Activated B cell treated with CpG ODN at 0.5 μM for 24 hours (primary cell): ENCODE data around the gene CHST8. TPM values are rescaled to one million over a fixed set of nuclear protein-coding genes. Genes with fewer than 3 reads are reported as not detected.

ENCODE experiments used
- ATAC-seq: fragments of 200-7000 bp; cut with Tn5 transposase; one replicate; pipeline ENCODE4 v1.10.0; 2021; ENCODE audit warnings: low read depth, mild to moderate bottlenecking, moderate library complexity
- CTCF ChIA-PET: fragments of 350-600 bp; sonication (Branson Sonifier 250); formaldehyde crosslinking; loops from one replicate; lab custom pipeline; 2021; ENCODE audit warnings: antibody characterized with exemption; lab: Charles Lee
- POLR2A ChIA-PET: fragments of 350-600 bp; sonication (Branson Sonifier 250); formaldehyde crosslinking; loops from one replicate; lab custom pipeline; 2021; ENCODE audit warnings: antibody characterized with exemption; lab: Charles Lee
- DNase-seq: peaks from one replicate; pipeline ENCODE4 v3.0.0; 2022
- H3K27ac Mint-ChIP-seq: one replicate; pipeline ENCODE4 v1.8.0; 2020; ENCODE audit warnings: mixed read lengths
- H3K27me3 Mint-ChIP-seq: one replicate; pipeline ENCODE4 v1.8.0; 2021; ENCODE audit warnings: mixed read lengths
- H3K36me3 Mint-ChIP-seq: one replicate; pipeline ENCODE4 v1.8.0; 2021; ENCODE audit warnings: low read depth, mixed read lengths
- H3K4me1 Mint-ChIP-seq: one replicate; pipeline ENCODE4 v1.8.0; 2021; ENCODE audit warnings: mixed read lengths
- H3K4me3 Mint-ChIP-seq: one replicate; pipeline ENCODE4 v1.8.0; 2020; ENCODE audit warnings: mild to moderate bottlenecking, mixed read lengths
- H3K9me3 Mint-ChIP-seq: one replicate; pipeline ENCODE4 v1.8.0; 2020; ENCODE audit warnings: mixed read lengths
- CTCF ChIP-seq: fragments of 200-600 bp; IDR thresholded peaks from one replicate; pipeline ENCODE4 v1.8.0; 2022; ENCODE audit warnings: antibody characterized with exemption, mild to moderate bottlenecking
- intact Hi-C: fragments of 100-400 bp; cut with micrococcal nuclease; formaldehyde crosslinking; loops from one replicate; pipeline ENCODE4 v1.15.1; 2024
- total RNA-seq: library from RNA; stranded (reverse); gene quantifications from 2 replicates; pipeline ENCODE4 v1.2.3, GENCODE V29; 2022

The CHST8 gene
- total RNA-seq, 1 donor from 2014 or later = not detected

GRCh38 chr19:33750587-33751435 lies 129.1 kb downstream of the CHST8 start:
- Mint-ChIP-seq H3K4me3 (no peak overlapping the region), H3K4me1 (no peaks in the 10 kb centered on the region), H3K36me3 (no peaks in the 10 kb centered on the region), H3K27ac (no peak overlapping the region), H3K9me3 (no peaks in the 10 kb centered on the region), H3K27me3 (no peaks in the 10 kb centered on the region)
- ChIA-PET CTCF (no interaction called here), POLR2A (no interaction called here)
- DNase-seq = no peak
- TF ChIP-seq CTCF = no peak
- no peak for ATAC-seq
- intact Hi-C loops = no loop called here

- ChIA-PET POLR2A (no interaction called here), CTCF (no interaction called here)
- Mint-ChIP-seq H3K27ac (no peak overlapping the region), H3K4me1 (no peaks in the 10 kb centered on the region), H3K9me3 (no peaks in the 10 kb centered on the region), H3K4me3 (no peak overlapping the region), H3K27me3 (no peaks in the 10 kb centered on the region), H3K36me3 (no peaks in the 10 kb centered on the region)
- TF ChIP-seq CTCF = no peak
- no peak for ATAC-seq
- DNase-seq = no peak
- intact Hi-C loops = no loop called here
Measured at GRCh38 chr19:33751436-33751770, 129.7 kb downstream of the CHST8 start.

- no peak for ATAC-seq
- no peaks in the 10 kb centered on the region for H3K4me1 Mint-ChIP-seq
Measured at GRCh38 chr19:33752018-33752800, 130.5 kb downstream of the CHST8 start.

GRCh38 chr19:33752945-33753344 lies 131.2 kb downstream of the CHST8 start:
- POLR2A ChIA-PET = no interaction called here
- no peak overlapping the region for H3K4me3 Mint-ChIP-seq
- H3K4me1 Mint-ChIP-seq = no peaks in the 10 kb centered on the region
- intact Hi-C loops = no loop called here
- no peak for ATAC-seq
- H3K27me3 Mint-ChIP-seq = peaks cover 2% of the 10 kb centered on the region
- no peak for DNase-seq
- H3K27ac Mint-ChIP-seq = no peak overlapping the region
- no peak for TF ChIP-seq CTCF
- H3K36me3 Mint-ChIP-seq = no peaks in the 10 kb centered on the region
- CTCF ChIA-PET = no interaction called here
- no peaks in the 10 kb centered on the region for H3K9me3 Mint-ChIP-seq

More at GRCh38 chr19:33752018-33752800, 130.5 kb downstream of the CHST8 start:
- intact Hi-C loops = no loop called here
- peaks cover 2% of the 10 kb centered on the region for H3K27me3 Mint-ChIP-seq
- H3K36me3 Mint-ChIP-seq = no peaks in the 10 kb centered on the region
- CTCF ChIA-PET = no interaction called here
- no peak overlapping the region for H3K27ac Mint-ChIP-seq
- TF ChIP-seq CTCF = no peak
- H3K9me3 Mint-ChIP-seq = no peaks in the 10 kb centered on the region
- POLR2A ChIA-PET = no interaction called here
- H3K4me3 Mint-ChIP-seq = no peak overlapping the region
- no peak for DNase-seq

GRCh38 chr19:33754361-33754760 lies 132.6 kb downstream of the CHST8 start:
- H3K36me3 Mint-ChIP-seq = no peaks in the 10 kb centered on the region
- H3K4me3 Mint-ChIP-seq = no peak overlapping the region
- ChIA-PET POLR2A (no interaction called here), CTCF (no interaction called here)
- H3K27ac Mint-ChIP-seq = no peak overlapping the region
- no peaks in the 10 kb centered on the region for H3K4me1 Mint-ChIP-seq
- H3K27me3 Mint-ChIP-seq = peaks cover 2% of the 10 kb centered on the region
- ATAC-seq (no peak), DNase-seq (no peak)
- TF ChIP-seq CTCF = no peak
- intact Hi-C loops = no loop called here
- H3K9me3 Mint-ChIP-seq = no peaks in the 10 kb centered on the region
